Endothelial cell of umbilical vein (primary cell): ENCODE data around the gene GGACT. TPM values are rescaled to one million over a fixed set of nuclear protein-coding genes. Genes with fewer than 3 reads are reported as not detected.
A peak's percentile ranks its signal among the peaks of the same experiment; 100 is the strongest.

Experiments used
- BruUV-seq: library from RNA; stranded (reverse); fragments of 400-500 nt; replicated peaks from 2 replicates; lab custom pipeline; 2021; lab: Mats Ljungman, UMichigan
- CTCF ChIA-PET: fragments of 300-600, 350-600 bp; sonication (Branson Sonifier 250); formaldehyde crosslinking; loops from one replicate; lab custom pipeline; 2021; ENCODE audit warnings: antibody characterized with exemption, inconsistent platforms; lab: Charles Lee
- POLR2A ChIA-PET: fragments of 300-600, 350-600 bp; sonication (Branson Sonifier 250); formaldehyde crosslinking; loops from one replicate; lab custom pipeline; 2021; ENCODE audit warnings: antibody characterized with exemption, inconsistent platforms; lab: Charles Lee
- DNase-seq: peaks from one replicate; pipeline ENCODE4 v3.0.0-alpha.2; 2011; ENCODE audit warnings: low read depth, low spot score
- FAIRE-seq: peaks from 2 replicates; lab custom pipeline; 2011; peaks lifted over from hg19 to GRCh38; lab: Jason Lieb, UNC
- H2AFZ ChIP-seq: 2 replicates; pipeline ENCODE4 v1.6.0; 2012; ENCODE audit warnings: low read depth, low read length, control low read depth, inconsistent platforms
- H3K27ac ChIP-seq: 2 replicates; pipeline ENCODE4 v1.5.1; 2011; ENCODE audit warnings: low read depth, mild to moderate bottlenecking, control low read depth, low read length, moderate library complexity; ENCODE audit not compliant: insufficient read depth
- H3K27me3 ChIP-seq, 2 experiments: 2 replicates each; pipeline versions ENCODE4 v1.6.0 to v1.6.1; 2011; ENCODE audit warnings: low read length in 2 of 2, mixed read lengths in 1 of 2; ENCODE audit not compliant: control insufficient read depth in 2 of 2, insufficient read depth in 2 of 2
- H3K36me3 ChIP-seq, 2 experiments: 2 replicates in 1 of 2; 3 replicates in 1 of 2; pipeline ENCODE4 v1.5.1; 2011; ENCODE audit warnings: low read length in 2 of 2, mild to moderate bottlenecking in 1 of 2, moderate library complexity in 1 of 2; ENCODE audit not compliant: control insufficient read depth in 2 of 2, insufficient read depth in 2 of 2; ENCODE audit errors: extremely low read depth in 1 of 2
- H3K4me1 ChIP-seq: 3 replicates; pipeline ENCODE4 v1.5.1; 2011; ENCODE audit warnings: mild to moderate bottlenecking, low read length; ENCODE audit not compliant: control insufficient read depth, insufficient read depth; ENCODE audit errors: extremely low read depth
- H3K4me2 ChIP-seq: 2 replicates; pipeline ENCODE4 v1.6.1; 2011; ENCODE audit warnings: low read length, control low read depth, mixed read lengths; ENCODE audit not compliant: insufficient read depth
- H3K4me3 ChIP-seq, 3 experiments: fragments of 200-600 bp in 1 of 3; sonication (generic), shearing (Covaris generic) in 1 of 3; replicated peaks in 1 of 3; 2 replicates each; pipeline ENCODE4 v1.5.1; 2011 to 2016; ENCODE audit warnings: control low read depth in 3 of 3, low read length in 3 of 3, mild to moderate bottlenecking in 2 of 3, inconsistent platforms in 1 of 3, low read depth in 1 of 3, moderate library complexity in 1 of 3; ENCODE audit not compliant: insufficient read depth in 1 of 3
- H3K79me2 ChIP-seq: 2 replicates; pipeline ENCODE4 v1.6.0; 2012; ENCODE audit warnings: low read length, inconsistent platforms; ENCODE audit not compliant: control insufficient read depth, insufficient read depth
- H3K9ac ChIP-seq: replicated peaks from 2 replicates; pipeline ENCODE3; 2011; ENCODE audit warnings: low read length, control low read depth; ENCODE audit not compliant: insufficient read depth; ENCODE audit errors: extremely low read depth
- H3K9me1 ChIP-seq: replicated peaks from 3 replicates; pipeline ENCODE4 v1.6.0; 2011; ENCODE audit warnings: mild to moderate bottlenecking, low read length; ENCODE audit not compliant: control insufficient read depth, insufficient read depth; ENCODE audit errors: extremely low read depth
- H3K9me3 ChIP-seq: replicated peaks from 2 replicates; pipeline ENCODE4 v1.5.1; 2012; ENCODE audit warnings: low read length, inconsistent platforms; ENCODE audit not compliant: control insufficient read depth, insufficient read depth
- H4K20me1 ChIP-seq: replicated peaks from 2 replicates; pipeline ENCODE3; 2011; ENCODE audit warnings: mild to moderate bottlenecking, low read length; ENCODE audit not compliant: control insufficient read depth, insufficient read depth; ENCODE audit errors: extremely low read depth
- EZH2 ChIP-seq: IDR thresholded peaks from 2 replicates; pipeline ENCODE4 v1.6.1; 2012; ENCODE audit warnings: borderline replicate concordance, low read depth, mild to moderate bottlenecking, moderate library complexity, low read length, inconsistent platforms; ENCODE audit not compliant: severe bottlenecking
- FOS ChIP-seq: IDR thresholded peaks from 2 replicates; pipeline ENCODE4 v1.6.1; 2011; ENCODE audit warnings: mild to moderate bottlenecking, low read length, moderate library complexity, borderline replicate concordance; ENCODE audit not compliant: insufficient read depth
- GATA2 ChIP-seq: IDR thresholded peaks from 2 replicates; pipeline ENCODE4 v1.7.0; 2011; ENCODE audit warnings: low read depth, mild to moderate bottlenecking, moderate library complexity, mixed read lengths, low read length; ENCODE audit not compliant: insufficient read length, insufficient read depth
- JUN ChIP-seq: IDR thresholded peaks from 2 replicates; pipeline ENCODE4 v1.6.1; 2011; ENCODE audit warnings: borderline replicate concordance, low read depth; ENCODE audit not compliant: insufficient read length, insufficient read depth
- MYC ChIP-seq: IDR thresholded peaks from one replicate; pipeline ENCODE4 v1.6.1; 2011; ENCODE audit warnings: mild to moderate bottlenecking, low read depth, low read length
- POLR2A ChIP-seq: IDR thresholded peaks from 2 replicates; pipeline ENCODE4 v1.6.1; 2012; ENCODE audit warnings: low read depth, mild to moderate bottlenecking, control low read depth, low read length
- POLR2AphosphoS5 ChIP-seq: IDR thresholded peaks from 2 replicates; pipeline ENCODE4 v1.6.1; 2012; ENCODE audit warnings: low read depth, mild to moderate bottlenecking, control low read depth, low read length, moderate library complexity; ENCODE audit not compliant: insufficient read depth
- dilution Hi-C: fragments of 300-500 bp; cut with MboI; formaldehyde crosslinking; loops from one replicate; pipeline ENCODE4 v1.15.0; 2019; ENCODE audit warnings: low sequenced_read_pairs; ENCODE audit not compliant: extremely low pct_ligation_motif_present
- intact Hi-C: fragments of 100-400 bp; cut with micrococcal nuclease; formaldehyde crosslinking; loops from one replicate; pipeline ENCODE4 v1.10.0; 2022
- polyA plus RNA-seq, 4 experiments: library from polyadenylated mRNA; depleted of rRNA in 3 of 4; stranded (reverse) in 3 of 4; unstranded in 1 of 4; fragments of >200 nt; gene quantifications; 2 replicates each; pipeline versions ENCODE4 v1.2.1 to v1.2.3, GENCODE V29; 2011 to 2012; ENCODE audit warnings: missing spikeins in 1 of 4
- total RNA-seq: library from RNA; stranded (reverse); gene quantifications from 2 replicates; pipeline ENCODE4 v1.2.3, GENCODE V29; 2021
- TF ChIP-seq, protein P1 (sequence below): IDR thresholded peaks from 2 replicates; pipeline ENCODE4 v1.6.1; 2011; ENCODE audit not compliant: insufficient read depth, insufficient read length
- TF ChIP-seq, protein P2 (sequence below), 2 donors: IDR thresholded peaks; 1 replicate in 1 of 2; 2 replicates in 1 of 2; pipeline ENCODE4 v1.5.1; 2011; ENCODE audit warnings: low read length in 2 of 2, mild to moderate bottlenecking in 2 of 2, moderate library complexity in 2 of 2, control low read depth in 1 of 2, inconsistent platforms in 1 of 2, low read depth in 1 of 2; ENCODE audit not compliant: insufficient read depth in 1 of 2; ENCODE audit errors: extremely low read depth in 1 of 2

The GGACT gene
- total and polyA plus RNA-seq, 2 donors (not counting 3 experiments of a cell fraction or from before 2014, with no cell fraction given): 2.5 to 6.5 TPM

DNA sequence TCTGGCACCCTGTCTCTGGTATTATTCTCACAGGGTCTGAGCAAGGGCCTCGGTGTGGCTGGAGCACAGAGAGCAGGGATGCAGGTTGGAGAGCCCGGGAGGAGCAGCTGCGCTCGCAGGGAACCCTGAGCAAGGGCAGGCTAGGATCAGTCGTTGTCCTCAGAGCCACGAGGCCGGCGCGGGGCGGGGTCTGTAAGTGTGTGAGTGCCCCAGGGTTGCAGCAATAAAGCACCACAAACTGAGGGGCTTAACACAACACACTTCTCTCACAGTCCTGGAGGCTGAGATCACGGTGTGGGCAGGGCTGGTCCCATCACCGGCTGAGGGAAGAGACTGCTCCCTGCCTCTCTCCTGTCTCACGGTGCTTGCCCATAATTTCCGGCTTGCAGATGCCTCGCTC lies 38.5 kb upstream of the GGACT start:
- Histone ChIP-seq H3K27me3 (no peaks in the 10 kb centered on the region), H2AFZ (no peak overlapping the region), H3K4me2 (no peak overlapping the region), H3K9me3 (no peaks in the 10 kb centered on the region), H3K79me2 (no peaks in the 10 kb centered on the region), H3K27ac (no peak overlapping the region), H3K4me1 (peaks cover 5% of the 10 kb centered on the region), H3K9me1 (no peaks in the 10 kb centered on the region), H4K20me1 (no peaks in the 10 kb centered on the region), H3K9ac (no peak overlapping the region), H3K36me3 (peaks cover 3 to 10% of the 10 kb centered on the region in 2 experiments), H3K4me3 (no peak overlapping the region)
- POLR2A ChIA-PET: no interaction called here
- TF ChIP-seq, protein P1, sequence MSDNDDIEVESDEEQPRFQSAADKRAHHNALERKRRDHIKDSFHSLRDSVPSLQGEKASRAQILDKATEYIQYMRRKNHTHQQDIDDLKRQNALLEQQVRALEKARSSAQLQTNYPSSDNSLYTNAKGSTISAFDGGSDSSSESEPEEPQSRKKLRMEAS: no peak
- TF ChIP-seq POLR2A (no peak), FOS (no peak), GATA2 (no peak), POLR2AphosphoS5 (no peak)
- CTCF ChIA-PET: interaction anchor here (1.6 kb wide), 1 partner anchor 11 kb away, joined by 5 read pairs; no protein-coding TSS in a partner anchor
- DNase-seq (no peak), FAIRE-seq (no peak)
- BruUV-seq: no TSS peak
- intact Hi-C loops (no loop called here), dilution Hi-C loops (no loop called here)

DNA sequence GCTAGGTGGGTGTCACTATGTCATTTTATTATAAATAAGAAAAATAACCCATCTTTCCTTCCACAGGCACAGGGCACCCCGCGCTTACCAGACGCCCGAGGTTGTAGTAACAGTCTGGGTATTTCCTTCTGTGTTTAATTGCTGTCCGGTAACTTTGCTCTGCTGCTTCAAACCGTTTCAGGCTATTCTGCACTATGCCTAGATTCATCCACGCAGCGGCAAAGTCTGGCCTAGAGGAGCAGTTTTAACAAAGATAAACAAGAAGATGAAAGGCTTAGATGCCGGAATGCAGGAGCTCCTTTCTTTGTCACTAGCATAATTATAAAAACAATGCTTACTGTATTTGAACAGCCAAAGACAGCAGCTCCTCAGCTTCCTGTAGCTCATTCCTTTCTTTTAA lies 36.9 kb upstream of the GGACT start:
- H3K27ac ChIP-seq: no peak overlapping the region
- dilution Hi-C loops (no loop called here), intact Hi-C loops (no loop called here)
- no peaks in the 10 kb centered on the region for H3K9me3 ChIP-seq
- no peak for TF ChIP-seq GATA2
- TF ChIP-seq, protein P1: no peak
- TF ChIP-seq, protein P2, sequence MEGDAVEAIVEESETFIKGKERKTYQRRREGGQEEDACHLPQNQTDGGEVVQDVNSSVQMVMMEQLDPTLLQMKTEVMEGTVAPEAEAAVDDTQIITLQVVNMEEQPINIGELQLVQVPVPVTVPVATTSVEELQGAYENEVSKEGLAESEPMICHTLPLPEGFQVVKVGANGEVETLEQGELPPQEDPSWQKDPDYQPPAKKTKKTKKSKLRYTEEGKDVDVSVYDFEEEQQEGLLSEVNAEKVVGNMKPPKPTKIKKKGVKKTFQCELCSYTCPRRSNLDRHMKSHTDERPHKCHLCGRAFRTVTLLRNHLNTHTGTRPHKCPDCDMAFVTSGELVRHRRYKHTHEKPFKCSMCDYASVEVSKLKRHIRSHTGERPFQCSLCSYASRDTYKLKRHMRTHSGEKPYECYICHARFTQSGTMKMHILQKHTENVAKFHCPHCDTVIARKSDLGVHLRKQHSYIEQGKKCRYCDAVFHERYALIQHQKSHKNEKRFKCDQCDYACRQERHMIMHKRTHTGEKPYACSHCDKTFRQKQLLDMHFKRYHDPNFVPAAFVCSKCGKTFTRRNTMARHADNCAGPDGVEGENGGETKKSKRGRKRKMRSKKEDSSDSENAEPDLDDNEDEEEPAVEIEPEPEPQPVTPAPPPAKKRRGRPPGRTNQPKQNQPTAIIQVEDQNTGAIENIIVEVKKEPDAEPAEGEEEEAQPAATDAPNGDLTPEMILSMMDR (IDR thresholded peaks at IDR 0.05; ENCODE audit: extremely low read depth in 1 of 2, insufficient read depth in 1 of 2, low read depth in 1 of 2, low read length in 2 of 2): no peak
- TF ChIP-seq POLR2A: no peak
- no peak for TF ChIP-seq JUN
- TF ChIP-seq POLR2AphosphoS5: no peak
- no peak for TF ChIP-seq EZH2
- no peak for TF ChIP-seq FOS
- no peak for TF ChIP-seq MYC
- peaks cover 3 to 10% of the 10 kb centered on the region in 2 experiments for H3K36me3 ChIP-seq
- H3K9me1 ChIP-seq: no peaks in the 10 kb centered on the region
- no peak overlapping the region for H3K4me2 ChIP-seq
- FAIRE-seq (peak; percentile 82), DNase-seq (peak; percentile 12)
- no TSS peak for BruUV-seq
- H3K4me1 ChIP-seq: peaks cover 5% of the 10 kb centered on the region
- POLR2A ChIA-PET: no interaction called here
- no peaks in the 10 kb centered on the region for H4K20me1 ChIP-seq
- no peak overlapping the region for H3K9ac ChIP-seq
- no peak overlapping the region for H2AFZ ChIP-seq
- no peaks in the 10 kb centered on the region for H3K27me3 ChIP-seq
- H3K79me2 ChIP-seq: no peaks in the 10 kb centered on the region
- CTCF ChIA-PET: interaction anchor here (1.4 to 2.6 kb wide), 5 partner anchors 13 to 53 kb away, joined by 4 to 21 read pairs (median 5); no protein-coding TSS in a partner anchor
- no peak overlapping the region for H3K4me3 ChIP-seq
